ENCODE measurements around the gene LRRC7.
A peak's percentile ranks its signal among the peaks of the same experiment; 100 is the strongest.

The LRRC7 gene

GRCh38 chr1:69592341-69592740 is 24.6 kb downstream of the LRRC7 start:
- no peak for DNase-seq

GRCh38 chr1:69595486-69595885 is 27.8 kb downstream of the LRRC7 start:
- DNase-seq, result no peak

GRCh38 chr1:69611316-69611715 is 43.6 kb downstream of the LRRC7 start:
- DNase-seq, result no peak

- DNase-seq, result no peak
Observed at GRCh38 chr1:69613414-69613813, 45.7 kb downstream of the LRRC7 start.

- no peak for DNase-seq
Observed at GRCh38 chr1:69638673-69639072, 71.0 kb downstream of the LRRC7 start.

GRCh38 chr1:69639159-69639558 is 71.4 kb downstream of the LRRC7 start:
- no peak for DNase-seq

- DNase-seq, result no peak
Observed at GRCh38 chr1:69643266-69643665, 75.5 kb downstream of the LRRC7 start.

- no peak for DNase-seq
Observed at GRCh38 chr1:69645477-69645876, 77.8 kb downstream of the LRRC7 start.

GRCh38 chr1:69648486-69648885 is 80.8 kb downstream of the LRRC7 start:
- peak; percentile 58 for DNase-seq

- no peak for DNase-seq
Observed at GRCh38 chr1:69649383-69649990, 81.8 kb downstream of the LRRC7 start.

GRCh38 chr1:69650779-69651178 is 83.1 kb downstream of the LRRC7 start:
- no peak for DNase-seq

- DNase-seq, result no peak
Observed at GRCh38 chr1:69651656-69652055, 83.9 kb downstream of the LRRC7 start.

GRCh38 chr1:69657971-69658370 is 90.2 kb downstream of the LRRC7 start:
- no peak for DNase-seq

- DNase-seq, result no peak
Observed at GRCh38 chr1:69661686-69662085, 94.0 kb downstream of the LRRC7 start.

GRCh38 chr1:69662321-69662720 is 94.6 kb downstream of the LRRC7 start:
- no peak for DNase-seq

- no peak for DNase-seq
Observed at GRCh38 chr1:69671363-69672010, 103.8 kb downstream of the LRRC7 start.

GRCh38 chr1:69673321-69673720 is 105.6 kb downstream of the LRRC7 start:
- peak; percentile 10 for DNase-seq

- no peak for DNase-seq
Observed at GRCh38 chr1:69679965-69680364, 112.2 kb downstream of the LRRC7 start.

GRCh38 chr1:69686367-69686984 is 118.8 kb downstream of the LRRC7 start:
- DNase-seq, result no peak

GRCh38 chr1:69688193-69688592 is 120.5 kb downstream of the LRRC7 start:
- no peak for DNase-seq

- no peak for DNase-seq
Observed at GRCh38 chr1:69691179-69691578, 123.5 kb downstream of the LRRC7 start.

GRCh38 chr1:69693921-69694675 is 126.4 kb downstream of the LRRC7 start:
- DNase-seq, result no peak

GRCh38 chr1:69697340-69697739 is 129.6 kb downstream of the LRRC7 start:
- DNase-seq, result no peak

- DNase-seq, result no peak
Observed at GRCh38 chr1:69700770-69701169, 133.0 kb downstream of the LRRC7 start.
